ENCODE results near the gene UBE2QL1. TPM values are rescaled to one million over a fixed set of nuclear protein-coding genes. Genes with fewer than 3 reads are reported as not detected.

The UBE2QL1 gene
- total and polyA plus RNA-seq, 2 of the 8 experiments (the other 6 are each of a cell fraction or from before 2014, with no cell fraction given) = 0.43 to 0.65 TPM

DNA sequence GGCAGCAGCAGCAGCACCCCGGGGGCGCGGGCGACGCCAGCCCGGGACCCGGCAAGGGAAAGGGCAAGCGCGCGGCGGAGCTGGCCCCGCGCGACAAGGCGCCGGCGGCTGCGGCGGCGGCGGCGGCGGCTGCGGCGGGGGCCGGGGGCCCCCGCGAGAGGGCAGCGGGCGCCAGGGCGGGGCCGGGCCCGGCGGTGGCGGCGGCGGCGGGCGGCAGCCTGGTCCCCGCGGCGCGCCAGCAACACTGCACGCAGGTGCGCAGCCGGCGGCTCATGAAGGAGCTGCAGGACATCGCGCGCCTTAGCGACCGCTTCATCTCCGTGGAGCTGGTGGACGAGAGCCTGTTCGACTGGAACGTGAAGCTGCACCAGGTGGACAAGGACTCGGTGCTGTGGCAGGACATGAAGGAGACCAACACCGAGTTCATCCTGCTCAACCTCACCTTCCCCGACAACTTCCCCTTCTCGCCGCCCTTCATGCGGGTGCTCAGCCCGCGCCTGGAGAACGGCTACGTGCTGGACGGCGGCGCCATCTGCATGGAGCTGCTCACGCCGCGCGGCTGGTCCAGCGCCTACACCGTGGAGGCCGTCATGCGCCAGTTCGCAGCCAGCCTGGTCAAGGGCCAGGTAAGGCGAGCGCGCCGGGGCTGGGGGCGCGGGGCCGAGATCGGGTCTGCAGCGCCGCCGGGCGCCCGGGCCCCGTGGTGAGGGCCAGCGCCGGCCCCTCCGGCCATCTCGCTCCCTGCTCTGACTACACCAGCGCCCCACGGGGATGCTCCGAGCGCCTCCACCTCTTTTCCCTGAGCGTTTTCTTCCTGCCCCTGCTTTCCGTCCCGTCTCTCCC is at the start of gene UBE2QL1 (continued):
- peak in 1 of 2 experiments; percentile 11; a peak in 1 of 4 replicates for TF ChIP-seq SIN3A (conservative IDR thresholded peaks at IDR 0.05 in 1 of 2, IDR thresholded peaks at IDR 0.05 in 1 of 2; ENCODE audit: low read depth in 1 of 2, low read length in 2 of 2)
- TF ChIP-seq SAP30 (IDR thresholded peaks at IDR 0.05; ENCODE audit: insufficient read depth, insufficient replicate concordance, low read length) = no peak
- TF ChIP-seq BACH1 (IDR thresholded peaks at IDR 0.05; ENCODE audit: low read length) = 0 out of 2 replicates have a peak, but pooled peaks have one; percentile 4
- no peak for TF ChIP-seq KDM1A (IDR thresholded peaks at IDR 0.05; ENCODE audit: borderline replicate concordance, low read length)
- peak; percentile 94 for TF ChIP-seq EZH2 (IDR thresholded peaks at IDR 0.05; ENCODE audit: low read depth, low read length, severe bottlenecking)
- TF ChIP-seq RBBP5 (IDR thresholded peaks at IDR 0.05; ENCODE audit: borderline replicate concordance, low read depth, low read length) = 0 out of 2 replicates have a peak, but pooled peaks have one; percentile 37
- no peak for TF ChIP-seq RFX5 (IDR thresholded peaks at IDR 0.05; ENCODE audit: borderline replicate concordance, low read depth, low read length)
- TF ChIP-seq E2F6 (IDR thresholded peaks at IDR 0.05) = no peak

Data from H1 (cell line).